ENCODE results near the gene TP53BP1. TPM values are rescaled to one million over a fixed set of nuclear protein-coding genes. Genes with fewer than 3 reads are reported as not detected.

Gene TP53BP1
- total and polyA plus RNA-seq, 4 donors, result 2.7 to 12.0 (median 7.3) TPM

GRCh38 chr15:43493703-43494472, 932 bp upstream of the TP53BP1 start:
- Histone ChIP-seq H3K9ac (ENCODE audit: low read depth in 1 of 2, low read length in 2 of 2) (peak overlapping the region in 1 of 2 donors; percentile 80), H3K9me3 (ENCODE audit: control insufficient read depth in 4 of 4, low read length in 3 of 4) (no peaks in the 10 kb centered on the region), H3K4me3 (ENCODE audit: low read depth in 1 of 3, low read length in 3 of 3) (peak overlapping the region in 2 of 3 donors; percentile 78 to 99), H3K27ac (ENCODE audit: low read depth in 1 of 2, low read length in 2 of 2) (no peak overlapping the region), H3K27me3 (ENCODE audit: control insufficient read depth in 4 of 4, insufficient read depth in 4 of 4, low read length in 3 of 4) (no peaks in the 10 kb centered on the region), H3K36me3 (ENCODE audit: control insufficient read depth in 4 of 4, insufficient read depth in 3 of 4, low read depth in 1 of 4, low read length in 3 of 4) (peaks cover 0 to 2% (median 0%) of the 10 kb centered on the region in 4 donors), H3K4me1 (ENCODE audit: control insufficient read depth in 4 of 4, insufficient read depth in 4 of 4, low read length in 3 of 4) (peaks cover 0 to 9% (median 4%) of the 10 kb centered on the region in 4 donors)
- WGBS, result 80% methylated on average over 7 of the region's 7 CpGs
- no peak for DNase-seq (ENCODE audit: low spot score)
- TF ChIP-seq NR2F2 (IDR thresholded peaks at IDR 0.05) (no peak), SP1 (IDR thresholded peaks at IDR 0.05) (no peak), TAF1 (conservative IDR thresholded peaks at IDR 0.05) (no peak), FOXA1 (IDR thresholded peaks at IDR 0.05) (no peak), ZBTB33 (IDR thresholded peaks at IDR 0.05) (no peak), ATF3 (IDR thresholded peaks at IDR 0.05) (no peak), REST (IDR thresholded peaks at IDR 0.05) (no peak), GABPA (IDR thresholded peaks at IDR 0.05 in 1 of 2, conservative IDR thresholded peaks at IDR 0.05 in 1 of 2) (no peak), JUND (IDR thresholded peaks at IDR 0.05) (no peak), RAD21 (IDR thresholded peaks at IDR 0.05) (no peak), MAX (IDR thresholded peaks at IDR 0.05) (no peak), YY1 (IDR thresholded peaks at IDR 0.05) (no peak), FOXA2 (IDR thresholded peaks at IDR 0.05) (no peak), RXRA (IDR thresholded peaks at IDR 0.05) (no peak), EGR1 (IDR thresholded peaks at IDR 0.05; ENCODE audit: low read depth in 2 of 2) (no peak), HNF4G (IDR thresholded peaks at IDR 0.05) (no peak), CTCF (IDR thresholded peaks at IDR 0.05; ENCODE audit: low read depth, low read length, missing input control) (no peak)
